ENCODE data around the gene SUN1. TPM values are rescaled to one million over a fixed set of nuclear protein-coding genes. Genes with fewer than 3 reads are reported as not detected.

SUN1 gene
- total and polyA plus RNA-seq, 9 of the 15 experiments (the other 6 are each of a cell fraction or from before 2014, with no cell fraction given): 36.8 to 132 (median 62.3) TPM

GRCh38 chr7:826230-826917 is 5.9 kb upstream of the SUN1 start:
- Histone ChIP-seq H3K79me2 (ENCODE audit: control insufficient read depth, insufficient read depth, low read length) (peaks cover 94% of the 10 kb centered on the region), H3K4me2 (ENCODE audit: insufficient read depth, low read length) (no peak overlapping the region), H3K9ac (ENCODE audit: insufficient read depth in 1 of 2, low read depth in 2 of 2, low read length in 2 of 2) (peak overlapping the region in 1 of 2 experiments; percentile 51; a peak in 1 of 4 replicates), H3K4me3 (no peak overlapping the region), H3K9me1 (ENCODE audit: control insufficient read depth, insufficient read depth, low read length) (no peaks in the 10 kb centered on the region), H2AFZ (ENCODE audit: low read depth, low read length) (no peak overlapping the region), H3K36me3 (ENCODE audit: control insufficient read depth, insufficient read depth, low read length) (peaks cover 31% of the 10 kb centered on the region; the same call in 2 of the 3 replicates), H3K27me3 (ENCODE audit: control insufficient read depth in 2 of 2, insufficient read depth in 2 of 2, low read length in 2 of 2) (no peaks in the 10 kb centered on the region), H4K20me1 (replicated peaks; ENCODE audit: control insufficient read depth, insufficient read depth, low read length) (peaks cover 30% of the 10 kb centered on the region; the same call in 1 of the 2 replicates), H3K9me3 (replicated peaks; ENCODE audit: control insufficient read depth, insufficient read depth, low read depth, low read length) (no peaks in the 10 kb centered on the region), H3K4me1 (replicated peaks in 1 of 2; ENCODE audit: control insufficient read depth in 2 of 2, insufficient read depth in 2 of 2, low read length in 2 of 2) (peaks cover 12 to 31% of the 10 kb centered on the region in 2 experiments; a peak in 4 of 5 replicates), H3K27ac (ENCODE audit: extremely low read depth, low read depth, low read length) (no peak overlapping the region)
- 92% methylated on average over 25 of the region's 29 CpGs for WGBS (ENCODE audit: insufficient coverage, low coverage, missing lambda C conversion rate)
- in situ Hi-C loops (cut with MboI) (no loop called here), intact Hi-C loops (cut with micrococcal nuclease) (no loop called here)
- ChIA-PET CTCF (ENCODE audit: low intra/inter-chr PET ratio) (no interaction called here), POLR2A (interaction anchor here (1.2 to 1.8 kb wide), 2 partner anchors 9 kb away, joined by 5 to 7 read pairs; no protein-coding TSS in a partner anchor)
- ATAC-seq (no peak), DNase-seq (ENCODE audit: extremely low read depth in 1 of 4, low spot score in 3 of 4) (no peak), FAIRE-seq (no peak)
- no TSS peak for BruUV-seq (replicated peaks)
- TF ChIP-seq RBM25 (IDR thresholded peaks at IDR 0.05; ENCODE audit: low read depth, low read length, severe bottlenecking) (no peak), RBM15 (IDR thresholded peaks at IDR 0.05; ENCODE audit: insufficient read depth, low read length) (no peak), ZNF79 (CRISPR knock-in tag; IDR thresholded peaks at IDR 0.05; ENCODE audit: low read depth) (no peak), JUNB (CRISPR knock-in tag; conservative IDR thresholded peaks at IDR 0.05) (no peak), FOXM1 (IDR thresholded peaks at IDR 0.05; ENCODE audit: low read depth) (no peak), FOXM1 (CRISPR knock-in tag; IDR thresholded peaks at IDR 0.05; ENCODE audit: low read depth) (no peak), CBFB (CRISPR knock-in tag; IDR thresholded peaks at IDR 0.05) (no peak), TFAM (CRISPR knock-in tag; conservative IDR thresholded peaks at IDR 0.05) (no peak), BMI1 (IDR thresholded peaks at IDR 0.05; ENCODE audit: low read length) (no peak), RBFOX2 (IDR thresholded peaks at IDR 0.05; ENCODE audit: low read depth, low read length) (0 out of 2 replicates have a peak, but pooled peaks have one; percentile 24), FUS (optimal IDR thresholded peaks at IDR 0.05; ENCODE audit: low read depth, low read length) (no peak), TAF1 (IDR thresholded peaks at IDR 0.05; ENCODE audit: control insufficient read depth, extremely low read depth, insufficient read depth, low read length, severe bottlenecking) (no peak), TFE3 (CRISPR knock-in tag; IDR thresholded peaks at IDR 0.05) (no peak), POLR2G (IDR thresholded peaks at IDR 0.05; ENCODE audit: low read depth, low read length) (0 out of 2 replicates have a peak, but pooled peaks have one; percentile 27), BHLHE40 (IDR thresholded peaks at IDR 0.05; ENCODE audit: low read length) (no peak)
